GM21528 (cell line): ENCODE data around the gene PPHLN1.

Experiments used
- ATAC-seq: cut with Tn5 transposase; IDR thresholded peaks from one replicate; pipeline ENCODE4 v1.9.1; 2021; ENCODE audit warnings: mild to moderate bottlenecking, moderate library complexity; ENCODE audit not compliant: unreplicated experiment, low FRiP score

Gene PPHLN1, protein sequence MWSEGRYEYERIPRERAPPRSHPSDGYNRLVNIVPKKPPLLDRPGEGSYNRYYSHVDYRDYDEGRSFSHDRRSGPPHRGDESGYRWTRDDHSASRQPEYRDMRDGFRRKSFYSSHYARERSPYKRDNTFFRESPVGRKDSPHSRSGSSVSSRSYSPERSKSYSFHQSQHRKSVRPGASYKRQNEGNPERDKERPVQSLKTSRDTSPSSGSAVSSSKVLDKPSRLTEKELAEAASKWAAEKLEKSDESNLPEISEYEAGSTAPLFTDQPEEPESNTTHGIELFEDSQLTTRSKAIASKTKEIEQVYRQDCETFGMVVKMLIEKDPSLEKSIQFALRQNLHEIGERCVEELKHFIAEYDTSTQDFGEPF

DNA sequence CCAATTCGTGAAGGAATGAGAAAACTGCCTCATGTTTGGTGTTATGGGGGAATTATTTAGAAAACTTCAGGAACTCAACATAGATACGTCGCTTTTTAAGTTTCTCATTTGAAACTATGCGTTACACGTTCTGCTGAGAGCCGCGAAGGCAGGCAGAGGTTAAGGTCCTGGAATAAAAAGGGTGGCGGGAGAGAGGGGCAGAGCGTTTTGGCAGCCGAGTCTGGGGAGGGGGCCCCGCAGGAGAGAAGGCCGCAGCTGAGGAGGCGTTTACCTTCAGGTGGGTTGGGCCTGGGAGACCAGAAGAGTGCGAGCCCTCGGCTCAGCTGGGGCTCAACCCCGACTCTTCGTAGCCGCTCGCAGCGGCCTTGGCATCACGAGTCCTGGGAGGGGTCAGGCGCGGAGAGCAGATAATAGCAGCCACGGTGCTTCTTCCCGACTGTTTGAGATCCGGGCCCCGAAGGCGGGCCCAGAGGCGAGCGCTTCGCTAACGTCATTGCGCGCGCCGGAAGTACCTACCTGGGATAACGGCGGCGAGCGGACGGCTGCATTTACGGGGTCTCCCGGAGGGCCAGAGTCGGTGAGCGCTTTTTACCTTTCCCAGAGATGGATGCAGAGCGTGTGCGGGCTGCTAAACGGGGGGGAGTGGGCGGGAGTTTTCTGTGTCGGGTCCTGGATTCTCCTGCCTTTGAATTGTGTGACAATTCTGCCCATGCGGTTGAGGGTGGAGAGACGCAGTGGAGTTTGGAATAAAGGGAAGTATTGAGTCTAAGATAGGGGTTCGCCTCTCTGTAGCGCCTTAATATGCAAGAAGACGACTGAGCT, at the start of gene PPHLN1, which contains the start of gene ZCRB1:
TSS of gene PPHLN1 (plus strand) at position 515 of the 822 bp plus-strand sequence. CDS start 9,736 bp downstream, outside the sequence.
TSS of gene ZCRB1 (minus strand) at position 442 of the 822 bp plus-strand sequence. CDS start 1,992 bp downstream, outside the sequence.
- peak; percentile 93 for ATAC-seq

DNA sequence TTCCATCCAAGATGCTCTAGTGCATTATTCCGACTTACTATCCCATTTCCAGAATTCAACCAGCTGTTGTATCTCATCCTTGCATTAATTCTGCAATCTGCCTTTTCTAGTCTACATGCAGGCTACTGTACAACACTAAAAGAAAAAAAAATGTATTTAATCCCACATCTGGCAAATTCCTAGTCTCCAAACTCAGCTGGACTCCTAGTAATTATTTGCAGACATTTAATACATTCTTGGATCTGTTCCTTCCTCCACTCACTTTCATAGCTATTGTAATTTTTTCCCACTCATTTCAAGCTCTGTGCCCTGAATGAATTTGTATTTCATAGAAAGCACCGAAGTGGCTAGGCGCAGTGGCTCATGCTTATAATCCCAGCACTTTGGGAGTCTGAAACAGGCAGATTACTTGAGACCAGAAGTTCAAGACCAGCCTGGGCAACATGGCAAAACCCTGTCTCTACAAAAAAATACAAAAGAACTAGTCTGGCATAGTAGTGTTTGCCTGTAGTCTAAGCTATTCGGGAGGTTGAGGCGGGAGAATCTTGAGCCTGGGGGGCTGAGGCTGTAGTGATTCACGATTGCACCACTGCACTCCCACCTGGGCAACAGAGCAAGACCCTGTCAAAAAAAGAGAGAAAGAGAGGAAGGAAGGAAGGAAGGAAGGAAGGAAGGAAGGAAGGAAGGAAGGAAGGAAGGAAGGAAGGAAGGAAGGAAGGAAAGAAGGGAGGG, 48.4 kb upstream of the PPHLN1 start:
- no peak for ATAC-seq

DNA sequence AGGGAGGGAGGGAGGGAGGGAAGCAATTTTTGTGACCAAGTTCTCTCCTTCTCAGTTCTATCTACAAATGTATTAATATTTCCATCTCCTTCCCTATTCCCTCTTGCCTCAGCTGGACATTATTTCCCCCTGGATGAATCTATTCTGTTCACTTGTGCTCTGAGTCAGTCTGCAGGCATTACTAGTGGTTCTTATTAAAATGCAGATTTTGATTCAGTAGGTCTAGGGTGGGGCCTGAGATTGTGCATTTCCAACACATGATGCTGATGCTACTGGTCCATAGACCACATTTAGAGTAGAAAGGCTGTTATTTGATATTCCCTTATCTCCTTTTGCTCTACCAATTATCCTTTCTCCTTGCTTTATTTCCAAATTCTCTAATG, 47.8 kb upstream of the PPHLN1 start:
- ATAC-seq, result no peak

DNA sequence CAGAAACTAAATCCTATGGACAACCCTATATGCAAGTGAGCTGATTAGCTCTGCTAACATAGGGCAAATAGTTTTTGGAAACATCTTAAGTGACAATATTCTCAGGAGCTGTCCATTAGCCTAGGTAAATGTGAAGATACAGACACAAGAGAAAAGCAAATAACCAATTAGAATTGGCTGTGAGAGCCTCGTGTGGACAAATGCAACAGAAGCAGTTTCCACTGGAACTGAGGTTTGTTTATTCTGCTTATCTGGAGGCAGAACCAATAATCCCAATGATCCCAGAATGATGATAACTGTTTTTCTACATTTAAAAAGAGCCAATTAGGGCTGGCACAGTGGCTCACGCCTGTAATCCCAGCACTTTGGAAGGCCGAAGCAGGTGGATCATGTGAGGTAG, 44.7 kb upstream of the PPHLN1 start:
- ATAC-seq, result no peak

DNA sequence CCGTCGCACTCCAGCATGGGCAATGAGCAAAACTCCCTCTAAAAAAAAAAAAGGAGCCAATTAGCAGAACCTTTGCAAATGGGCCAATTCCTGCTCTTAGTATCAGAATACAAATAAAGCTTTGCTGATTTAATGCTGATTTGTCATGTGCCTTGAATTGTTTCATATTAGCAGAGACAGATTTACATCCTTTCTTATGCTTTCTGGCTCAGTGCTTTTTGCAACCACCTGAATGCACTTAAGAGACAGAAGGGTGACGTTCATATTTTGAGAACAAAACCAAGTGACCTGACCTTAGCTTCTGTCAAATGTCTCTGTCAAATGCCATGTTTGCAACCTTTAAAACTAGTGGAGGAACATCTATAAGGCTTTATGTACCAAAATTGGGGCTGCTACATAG, 44.1 kb upstream of the PPHLN1 start:
- no peak for ATAC-seq

DNA sequence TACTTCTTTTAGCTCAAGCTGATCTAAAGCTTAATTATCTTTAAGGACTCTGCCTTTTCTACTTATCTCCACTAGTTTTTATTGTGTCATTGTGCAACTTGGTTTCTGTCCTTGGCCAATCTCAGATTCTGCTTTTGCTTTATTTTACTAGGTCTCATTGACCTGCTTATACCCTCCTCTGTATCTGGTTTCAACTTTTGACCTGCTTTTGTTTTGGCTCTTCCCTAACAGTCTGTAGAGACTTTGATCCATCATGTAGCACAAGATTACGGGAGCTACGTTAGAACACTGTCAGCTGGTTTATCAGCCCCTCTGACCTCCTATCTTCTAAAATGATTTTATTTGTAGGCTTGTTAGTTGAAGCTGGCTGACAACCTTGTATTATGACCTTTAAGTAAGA, 43.7 kb upstream of the PPHLN1 start:
- ATAC-seq, result no peak

DNA sequence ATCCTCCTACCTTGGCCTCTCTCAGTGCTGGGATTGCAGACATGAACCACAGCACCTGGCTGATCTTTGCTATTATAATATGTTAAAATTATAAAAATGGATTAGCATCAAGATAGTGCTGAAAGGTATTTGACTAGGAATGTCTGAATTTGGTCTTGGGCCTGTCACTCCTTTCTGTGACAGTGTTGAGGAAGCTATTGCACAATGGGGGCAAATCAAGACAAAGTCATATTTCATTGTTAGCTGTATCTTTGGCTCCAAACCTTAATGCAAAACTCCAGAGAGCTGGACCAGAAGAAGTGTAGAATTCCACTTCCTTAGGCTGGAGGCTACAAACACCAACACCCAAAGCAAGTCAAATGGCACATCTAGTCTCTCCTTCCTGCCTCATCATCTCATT, 42.2 kb upstream of the PPHLN1 start:
- no peak for ATAC-seq

DNA sequence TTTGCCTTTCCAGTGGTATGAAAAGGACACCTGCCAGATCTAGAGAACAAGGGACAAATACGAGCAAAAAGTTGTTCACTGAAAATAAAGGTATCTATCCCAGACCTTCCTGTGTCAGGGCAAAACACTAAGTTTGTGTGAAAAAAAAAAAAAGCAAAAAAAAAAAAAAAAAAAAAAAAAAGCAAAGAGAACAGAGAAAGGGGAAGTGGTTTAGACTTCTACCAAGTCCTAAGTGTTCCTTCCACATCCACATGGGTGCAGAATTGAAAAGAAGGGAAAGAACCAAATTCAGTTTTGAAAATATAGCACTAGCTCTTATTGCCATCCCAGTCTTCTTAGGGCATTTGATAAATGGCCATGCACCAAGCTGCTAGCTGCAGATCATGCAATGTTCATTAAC, 41.8 kb upstream of the PPHLN1 start:
- no peak for ATAC-seq

DNA sequence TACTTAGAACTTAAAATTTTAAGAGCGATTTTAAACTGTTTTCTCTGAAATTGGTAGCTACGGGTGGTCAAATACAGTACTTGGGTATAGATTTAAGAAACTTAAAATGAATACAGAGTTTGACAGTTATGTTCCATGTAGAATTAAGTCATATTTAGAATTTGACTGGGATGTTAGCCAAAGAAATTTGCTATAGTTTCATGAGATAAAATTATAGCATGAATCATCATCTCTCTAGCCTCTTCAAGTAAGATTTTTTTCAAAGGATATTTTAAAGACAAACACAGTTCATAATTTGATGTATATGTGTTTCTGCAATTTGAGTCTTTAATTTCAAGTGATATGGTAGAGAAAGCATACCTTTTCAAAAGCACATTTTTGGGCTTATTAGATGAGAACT, 41.1 kb upstream of the PPHLN1 start:
- ATAC-seq, result no peak

DNA sequence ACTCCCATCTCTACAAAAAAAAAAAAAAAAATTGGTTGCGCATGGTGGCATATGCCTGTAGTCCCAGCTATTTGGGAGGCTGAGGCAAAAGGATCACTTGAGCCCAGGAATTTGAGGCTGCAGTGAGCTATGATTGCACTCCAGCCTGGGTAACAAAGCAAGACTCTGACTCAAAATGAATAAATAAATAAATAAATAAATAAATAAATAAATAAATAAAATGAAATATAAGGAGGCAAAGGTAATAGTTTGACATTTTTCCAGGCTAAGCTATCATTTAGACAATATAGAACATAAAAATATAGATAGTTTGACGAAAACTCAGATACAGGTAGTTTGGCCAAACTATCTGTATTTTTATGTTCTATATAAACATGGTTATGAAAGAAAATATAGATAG, 40.5 kb upstream of the PPHLN1 start:
- no peak for ATAC-seq

DNA sequence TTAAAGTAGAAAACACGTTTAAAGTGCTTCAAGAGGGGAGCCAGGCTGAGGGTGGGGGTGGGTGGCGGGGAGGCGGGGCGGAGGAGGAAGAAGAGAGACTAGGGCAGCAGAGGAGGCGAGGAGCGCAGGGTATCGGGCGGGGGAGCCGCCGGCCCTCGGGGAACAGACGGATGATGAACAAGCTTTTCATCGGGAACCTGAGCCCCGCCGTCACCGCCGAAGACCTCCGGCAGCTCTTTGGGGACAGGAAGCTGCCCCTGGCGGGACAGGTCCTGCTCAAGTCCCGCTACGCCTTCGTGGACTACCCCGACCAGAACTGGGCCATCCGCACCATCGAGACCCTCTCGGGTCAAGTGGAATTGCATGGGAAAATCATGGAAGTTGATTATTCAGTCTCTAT, 39.2 kb upstream of the PPHLN1 start:
- no peak for ATAC-seq

DNA sequence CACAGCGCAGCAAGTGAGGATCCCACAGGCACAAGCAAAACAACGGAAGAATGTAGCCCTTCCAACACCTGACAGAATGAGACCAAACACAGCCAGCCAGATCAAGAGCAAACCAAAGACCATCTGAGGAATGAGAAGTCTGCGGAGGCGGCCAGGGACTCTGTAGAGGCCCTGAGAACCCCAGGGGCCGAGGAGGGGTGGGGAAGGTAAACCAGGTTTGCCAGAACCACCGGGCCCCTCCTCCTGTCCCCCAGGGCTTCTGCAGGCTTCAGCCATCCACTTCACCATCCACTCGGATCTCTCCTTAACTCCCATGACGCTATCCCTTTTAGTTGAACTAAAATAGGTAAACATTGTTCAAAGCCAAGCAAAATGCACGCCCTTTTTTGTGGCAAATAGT, 37.4 kb upstream of the PPHLN1 start:
- no peak for ATAC-seq

DNA sequence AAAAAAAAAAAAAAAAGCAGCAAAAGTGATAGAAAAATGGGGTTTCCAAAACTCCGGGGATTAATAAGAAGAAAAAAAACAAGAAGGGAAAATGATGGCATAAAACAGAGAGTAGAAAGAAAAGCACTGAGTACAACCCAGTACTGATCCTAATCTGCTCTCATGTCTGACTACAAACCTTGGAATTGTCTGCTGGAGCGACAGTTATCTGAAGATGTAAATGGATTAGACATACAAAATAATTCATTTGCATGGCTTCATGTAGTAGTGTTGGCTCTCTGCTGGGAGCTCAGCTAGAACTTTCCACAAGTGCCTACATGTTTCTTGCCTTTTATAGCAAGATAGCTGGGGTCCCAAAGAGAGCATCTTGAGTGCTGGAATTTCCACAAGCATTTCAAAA, 34.3 kb upstream of the PPHLN1 start:
- ATAC-seq, result no peak

DNA sequence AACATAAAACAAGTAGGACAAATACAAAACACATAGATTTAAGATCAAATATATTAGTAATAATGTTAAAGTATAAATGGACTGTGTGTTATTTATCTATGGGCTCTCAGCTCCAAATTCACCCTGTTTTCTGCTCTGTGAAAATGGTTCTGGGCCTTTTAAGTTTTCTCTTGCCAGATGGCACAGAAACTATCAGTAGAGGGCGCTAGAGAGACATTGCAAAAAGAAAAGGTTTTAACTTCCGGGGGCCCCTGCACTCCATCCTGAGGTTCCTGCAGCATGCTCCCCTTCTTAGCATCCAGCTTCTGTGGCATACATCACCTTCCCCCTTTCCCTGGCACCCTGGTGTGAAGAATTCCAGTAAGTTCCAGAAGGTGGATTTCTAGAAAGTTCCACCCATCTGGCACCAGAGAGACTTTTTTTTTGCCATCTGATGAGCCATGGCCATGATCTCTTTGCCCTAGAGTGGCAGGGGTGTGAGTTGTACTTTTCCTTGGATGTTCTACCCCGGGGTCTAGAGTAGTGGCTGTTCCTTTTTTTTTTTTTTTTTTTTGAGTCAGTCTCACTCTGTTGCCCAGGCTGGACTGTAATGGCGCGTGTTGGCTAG, 29.4 kb upstream of the PPHLN1 start:
- ATAC-seq, result no peak

DNA sequence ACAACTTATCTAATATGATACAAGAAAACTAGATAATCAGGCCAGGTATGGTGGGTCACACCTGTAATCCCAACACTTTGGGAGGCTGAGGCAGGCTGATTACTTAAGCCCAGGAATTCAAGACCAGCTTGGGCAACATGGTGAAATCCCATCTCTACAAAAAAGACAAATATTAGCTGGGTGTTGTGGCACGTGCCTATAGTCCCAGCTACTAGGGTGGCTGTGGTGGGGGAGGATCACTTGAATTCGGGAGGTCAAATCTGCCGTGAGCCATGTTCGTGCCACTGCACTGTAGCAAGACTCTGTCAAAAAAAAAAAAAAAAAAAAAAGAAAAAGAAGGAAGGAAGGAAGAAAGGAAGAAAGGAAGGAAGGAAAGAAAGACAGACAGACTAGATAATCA, 27.1 kb upstream of the PPHLN1 start:
- no peak for ATAC-seq

DNA sequence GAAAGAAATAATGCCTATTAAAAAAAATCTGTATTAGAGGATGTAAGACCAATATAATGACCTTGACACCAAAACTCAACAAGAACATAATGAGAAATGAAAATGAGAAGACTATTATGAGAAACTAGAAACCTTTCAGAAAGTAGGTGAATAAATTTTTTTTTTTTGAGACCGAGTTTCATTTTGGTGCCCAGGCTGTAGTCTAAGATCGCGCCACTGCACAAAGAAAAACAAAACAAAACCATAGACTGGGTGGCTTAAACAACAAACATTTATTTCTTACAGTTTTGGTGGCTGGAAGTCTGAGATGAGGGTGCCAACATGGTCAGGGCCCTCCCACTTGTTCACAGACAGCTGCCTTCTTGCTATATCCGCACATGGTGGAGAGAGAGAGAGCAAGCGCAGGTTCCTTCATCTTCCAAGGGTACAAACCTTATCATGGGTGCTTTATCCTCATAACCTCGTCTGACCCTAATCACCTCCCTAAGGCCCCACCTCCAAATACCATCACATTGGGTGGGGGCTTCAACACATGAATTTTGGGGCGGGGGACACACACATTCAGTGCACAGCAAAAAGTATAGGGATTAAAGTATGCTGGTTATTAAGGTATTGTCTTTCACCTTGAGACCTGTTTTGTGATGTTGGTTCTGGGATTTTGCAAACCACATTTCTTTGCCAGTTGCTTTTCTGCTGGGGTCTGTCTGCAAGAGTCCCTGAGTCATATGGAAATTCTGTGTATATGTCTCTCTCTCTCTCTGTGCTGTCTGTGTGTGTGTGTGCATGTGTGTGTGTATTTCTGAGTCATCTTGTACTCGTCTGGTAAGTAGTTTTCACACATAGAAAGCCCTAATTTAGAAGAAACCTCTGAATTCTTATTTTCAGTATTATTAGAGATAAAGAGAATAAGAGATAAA, 26.3 kb upstream of the PPHLN1 start:
- ATAC-seq, result peak; percentile 84

DNA sequence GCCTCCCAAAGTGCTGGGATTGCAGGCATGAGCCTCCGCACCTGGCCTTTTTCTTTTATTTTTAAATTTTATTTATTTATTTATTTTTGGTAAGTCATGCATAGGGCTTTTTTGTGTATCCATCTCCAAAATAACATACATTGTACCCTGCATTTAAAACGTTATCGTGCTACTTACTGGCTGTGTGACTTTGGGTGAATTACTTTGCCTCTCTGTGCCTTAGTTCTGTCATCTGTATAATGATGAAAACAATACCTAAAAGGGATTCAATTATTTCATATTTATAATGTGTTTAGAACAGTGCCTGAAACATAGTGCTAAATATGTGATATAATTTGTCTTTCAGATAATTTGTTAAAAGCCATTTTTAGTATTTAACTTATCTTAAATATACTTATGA, 19.7 kb upstream of the PPHLN1 start:
- ATAC-seq, result no peak

DNA sequence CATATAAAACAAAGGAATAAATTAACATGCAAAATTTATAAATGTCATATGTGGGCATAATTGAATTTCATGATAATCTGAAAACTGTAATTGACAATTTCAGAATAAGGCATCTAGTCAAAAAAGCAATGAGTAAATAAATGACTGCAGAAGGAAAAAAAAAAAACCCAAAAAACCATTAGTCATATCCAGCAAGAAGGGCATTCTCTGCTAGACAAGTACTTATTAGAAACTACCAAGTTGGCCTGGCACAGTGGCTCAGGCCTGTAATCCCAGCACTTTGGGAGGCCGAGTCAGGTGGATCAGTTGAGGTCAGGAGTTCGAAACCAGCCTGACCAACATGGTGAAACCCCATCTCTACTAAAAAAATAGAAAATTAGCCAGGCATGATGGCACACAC, 17.6 kb upstream of the PPHLN1 start:
- ATAC-seq, result no peak

DNA sequence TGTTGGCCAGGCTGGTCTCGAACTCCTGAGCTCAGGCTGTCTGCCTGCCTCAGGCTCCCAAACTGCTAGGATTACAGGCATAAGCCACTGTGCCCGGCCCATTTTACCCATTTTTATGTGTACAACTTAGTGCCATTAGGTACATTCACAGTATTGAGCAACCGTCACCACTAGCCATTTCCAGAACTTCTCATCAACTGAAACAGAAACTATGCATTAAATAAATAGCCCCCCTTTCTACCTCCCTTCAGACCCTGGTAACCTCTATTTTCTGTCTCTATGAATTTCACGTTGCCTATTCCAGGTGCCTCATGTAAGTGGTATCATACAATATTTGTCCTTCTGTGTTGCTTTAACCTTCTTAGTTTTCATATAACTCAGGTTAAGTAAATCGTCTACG, 16.0 kb upstream of the PPHLN1 start:
- ATAC-seq, result no peak

DNA sequence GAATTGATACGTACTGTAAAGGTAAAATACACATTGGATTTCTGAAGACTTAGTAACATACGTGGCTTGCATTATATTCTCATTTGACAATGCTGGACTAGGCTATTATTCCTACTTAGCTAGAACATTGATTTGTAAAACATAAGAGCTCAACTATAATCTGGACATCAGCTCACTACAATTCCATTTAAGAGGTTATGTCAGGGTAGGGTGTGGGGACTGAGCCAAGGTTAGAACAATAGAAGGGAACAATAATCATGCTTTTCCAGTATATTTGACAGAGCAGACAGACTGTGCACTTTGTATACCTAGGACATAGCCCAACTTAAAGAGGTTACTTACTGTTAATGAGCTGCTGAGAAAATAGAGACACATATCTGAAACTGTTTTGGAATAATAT, 10.9 kb upstream of the PPHLN1 start:
- ATAC-seq, result no peak
